GM21529 (cell line): ENCODE data around the gene OR5AU1.

ENCODE experiments used
- ATAC-seq: cut with Tn5 transposase; IDR thresholded peaks from one replicate; pipeline ENCODE4 v1.9.1; 2021; ENCODE audit not compliant: unreplicated experiment

The OR5AU1 gene

DNA sequence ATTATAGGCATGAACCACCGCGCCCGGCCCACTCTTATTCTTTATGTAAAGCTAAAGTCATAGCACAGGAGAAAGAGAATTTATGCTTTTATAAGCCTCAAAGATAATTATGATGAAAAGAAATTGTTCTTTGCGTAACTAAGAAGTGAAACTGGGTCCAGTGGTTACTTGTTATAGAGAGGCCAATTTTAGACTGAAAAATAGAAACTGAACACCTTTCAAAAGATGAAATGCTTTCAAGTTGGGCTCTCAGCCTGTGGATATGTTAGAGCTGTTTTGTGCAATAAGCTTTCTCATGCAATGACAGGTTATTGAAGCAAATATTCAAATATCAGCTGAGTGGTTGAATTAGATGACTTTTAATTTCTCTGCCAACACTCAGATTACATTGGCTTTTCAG is 47.1 kb downstream of the OR5AU1 start:
- ATAC-seq: no peak

DNA sequence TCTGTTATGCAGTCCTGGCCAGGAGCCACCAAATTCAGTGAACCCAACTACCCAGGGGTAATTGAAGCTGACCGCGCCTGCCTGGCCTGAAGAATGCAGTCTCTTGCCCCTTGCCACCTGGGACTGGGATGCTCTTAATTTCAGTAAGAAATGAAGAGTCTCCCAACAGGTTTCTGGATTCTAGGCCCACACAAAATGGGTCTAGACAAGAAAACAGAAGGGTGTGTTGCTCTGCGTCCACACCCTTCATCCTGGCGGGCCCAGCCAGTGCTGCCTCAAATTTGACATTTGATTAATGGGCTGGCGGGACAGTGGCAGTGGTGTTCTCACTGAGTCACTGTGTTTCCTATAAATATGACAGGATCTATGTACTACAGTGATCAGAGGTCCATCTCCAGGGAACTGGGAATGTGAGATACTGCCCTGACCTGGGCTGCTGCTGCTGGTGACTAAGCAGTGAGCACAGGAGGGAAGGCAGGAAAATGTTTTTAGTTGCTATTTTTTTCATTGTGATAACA is 48.5 kb downstream of the OR5AU1 start:
- ATAC-seq: no peak

DNA sequence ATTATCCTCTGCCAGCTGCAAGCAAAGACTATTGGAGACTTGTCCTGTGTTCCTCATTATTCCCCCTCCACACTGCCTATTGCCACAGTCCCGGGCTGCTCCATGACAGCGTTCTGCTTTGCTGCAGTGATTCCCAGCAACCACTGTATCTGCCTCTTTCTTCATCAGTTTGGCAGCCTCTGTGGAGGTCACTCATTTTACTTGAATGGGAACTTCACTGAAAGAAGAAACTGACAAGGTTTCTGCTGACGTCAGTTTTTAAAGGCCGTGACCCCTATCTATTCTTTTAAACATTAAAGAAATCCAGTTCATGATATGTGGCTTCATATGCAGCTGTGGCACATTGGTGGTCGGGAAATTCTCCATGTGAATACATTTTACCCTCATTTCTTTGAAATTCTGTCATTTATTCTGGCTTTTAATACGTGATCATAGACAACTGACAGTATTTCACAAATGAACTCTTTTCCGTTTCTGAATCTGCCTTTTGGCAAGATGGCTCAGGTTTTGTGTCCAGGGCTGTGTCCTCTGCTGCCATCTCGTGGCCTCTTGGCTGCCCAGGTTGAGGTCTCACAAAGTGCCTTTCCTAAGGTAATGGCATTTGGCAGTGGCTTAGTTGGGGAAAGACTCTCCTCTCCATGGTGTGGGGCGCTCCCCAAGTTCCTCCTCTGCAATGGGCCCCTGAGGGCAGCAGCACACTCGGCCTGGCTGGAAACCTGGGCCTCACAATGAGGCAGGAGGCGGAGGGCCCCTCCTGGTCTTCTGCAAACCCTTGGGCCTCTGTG is 49.2 kb downstream of the OR5AU1 start:
- ATAC-seq: no peak

DNA sequence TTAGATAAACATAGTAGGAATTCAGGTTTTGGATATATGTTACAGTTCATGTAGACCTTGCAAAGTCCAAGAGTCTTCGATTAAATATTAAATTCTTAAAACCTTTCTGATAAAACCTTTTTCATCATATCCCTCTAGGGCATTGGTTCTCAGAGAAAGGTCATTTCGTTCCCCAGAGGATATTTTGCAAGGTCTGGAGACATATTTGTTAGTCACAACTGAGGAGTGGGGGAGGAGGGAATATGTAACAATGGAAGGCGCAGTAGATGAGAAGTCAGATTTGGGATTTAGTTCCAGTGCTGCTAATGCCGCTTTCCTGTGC is 49.7 kb downstream of the OR5AU1 start:
- no peak for ATAC-seq

DNA sequence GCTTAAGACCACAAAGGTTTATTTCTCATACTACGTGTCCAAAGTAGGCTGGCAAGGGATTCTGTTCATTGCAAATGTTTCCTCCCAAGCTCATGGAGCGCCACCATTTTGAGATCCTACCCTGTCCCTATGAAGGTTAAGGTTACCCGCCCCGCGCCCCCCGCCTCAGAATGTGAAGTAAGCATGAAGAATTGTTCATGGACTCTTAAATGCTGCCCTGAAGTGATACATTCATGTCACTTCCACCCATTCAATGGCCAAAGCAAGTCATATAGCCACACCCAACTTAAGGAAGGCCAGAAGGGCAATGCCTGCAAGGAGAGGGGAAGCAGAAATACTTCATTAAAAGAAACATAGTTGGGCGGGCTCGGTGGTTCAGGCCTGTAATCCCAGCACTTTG is 50.8 kb downstream of the OR5AU1 start:
- no peak for ATAC-seq
